H1 (cell line): ENCODE results near the gene PLEKHG1. TPM values are rescaled to one million over a fixed set of nuclear protein-coding genes. Genes with fewer than 3 reads are reported as not detected.

Experiments
- CTCF ChIA-PET: fragments of 300-600 bp; sonication (Branson Sonifier 250); formaldehyde crosslinking; loops from one replicate; lab custom pipeline; 2021; ENCODE audit not compliant: partially characterized antibody; lab: Charles Lee
- POLR2A ChIA-PET: fragments of 300-600 bp; sonication (Branson Sonifier 250); formaldehyde crosslinking; loops from one replicate; lab custom pipeline; 2021; ENCODE audit warnings: inconsistent platforms; ENCODE audit not compliant: partially characterized antibody; lab: Charles Lee
- DNase-seq, 2 experiments: peaks; one replicate each; pipeline versions ENCODE4 v3.0.0 to v3.0.0-alpha.2; 2010 to 2022; ENCODE audit warnings: low spot score in 2 of 2, low read depth in 1 of 2, mixed read lengths in 1 of 2
- FAIRE-seq: peaks from 2 replicates; lab custom pipeline; 2011; peaks lifted over from hg19 to GRCh38; lab: Jason Lieb, UNC
- H2AFZ ChIP-seq: 2 replicates; pipeline ENCODE4 v1.8.1; 2012; ENCODE audit warnings: low read length, inconsistent platforms
- H2AK5ac ChIP-seq: 2 replicates; pipeline ENCODE4 v1.6.1; 2013; ENCODE audit warnings: low read depth, low read length
- H2BK120ac ChIP-seq: replicated peaks from 2 replicates; pipeline ENCODE3; 2013; ENCODE audit warnings: low read depth, low read length, inconsistent platforms
- H2BK12ac ChIP-seq: 2 replicates; pipeline ENCODE4 v1.6.1; 2013; ENCODE audit warnings: low read depth, low read length
- H2BK15ac ChIP-seq: 2 replicates; pipeline ENCODE4 v1.6.1; 2013; ENCODE audit warnings: low read length
- H2BK20ac ChIP-seq: 2 replicates; pipeline ENCODE4 v1.6.1; 2013; ENCODE audit warnings: low read length
- H2BK5ac ChIP-seq: 2 replicates; pipeline ENCODE4 v1.6.1; 2013; ENCODE audit warnings: low read depth, low read length
- H3K14ac ChIP-seq: 2 replicates; pipeline ENCODE4 v1.6.1; 2013; ENCODE audit warnings: inconsistent platforms; ENCODE audit not compliant: insufficient read length
- H3K18ac ChIP-seq: 2 replicates; pipeline ENCODE4 v1.6.1; 2013; ENCODE audit warnings: low read length; ENCODE audit errors: extremely low read depth
- H3K23ac ChIP-seq: 2 replicates; pipeline ENCODE4 v1.6.1; 2013; ENCODE audit warnings: inconsistent platforms; ENCODE audit not compliant: insufficient read length
- H3K23me2 ChIP-seq: 2 replicates; pipeline ENCODE4 v1.6.1; 2013; ENCODE audit warnings: low read depth, low read length
- H3K27ac ChIP-seq: 2 replicates; pipeline ENCODE4 v1.6.1; 2011; ENCODE audit warnings: low read depth, low read length, inconsistent platforms
- H3K27me3 ChIP-seq, 4 experiments: replicated peaks in 1 of 4; 1 replicate in 1 of 4; 2 replicates in 3 of 4; pipeline versions ENCODE4 v1.6.1 to v1.8.1; 2011 to 2013; ENCODE audit warnings: low read length in 3 of 4, mild to moderate bottlenecking in 3 of 4, inconsistent platforms in 2 of 4, mixed read lengths in 2 of 4, moderate library complexity in 1 of 4; ENCODE audit not compliant: control insufficient read depth in 3 of 4, insufficient read depth in 3 of 4; ENCODE audit errors: extremely low read depth in 1 of 4
- H3K36me3 ChIP-seq, 4 experiments: 2 replicates each; pipeline versions ENCODE4 v1.6.1 to v1.8.1; 2011 to 2013; ENCODE audit warnings: mild to moderate bottlenecking in 4 of 4, low read length in 3 of 4, moderate library complexity in 2 of 4, control low read depth in 1 of 4, inconsistent platforms in 1 of 4; ENCODE audit not compliant: insufficient read depth in 4 of 4, control insufficient read depth in 2 of 4
- H3K4ac ChIP-seq: replicated peaks from 2 replicates; pipeline ENCODE3; 2013; ENCODE audit warnings: low read length, low read depth, mixed read lengths, inconsistent platforms; ENCODE audit not compliant: insufficient read length
- H3K4me1 ChIP-seq, 4 experiments: replicated peaks in 1 of 4; 1 replicate in 1 of 4; 2 replicates in 3 of 4; pipeline versions ENCODE4 v1.6.1 to v1.8.1; 2011 to 2013; ENCODE audit warnings: low read length in 3 of 4, inconsistent platforms in 2 of 4, mixed read lengths in 1 of 4; ENCODE audit not compliant: insufficient read depth in 4 of 4, control insufficient read depth in 3 of 4
- H3K4me2 ChIP-seq, 2 experiments: 2 replicates each; pipeline versions ENCODE4 v1.6.1 to v1.8.1; 2011 to 2013; ENCODE audit warnings: low read depth in 2 of 2, low read length in 2 of 2, control low read depth in 1 of 2, inconsistent platforms in 1 of 2, mild to moderate bottlenecking in 1 of 2; ENCODE audit not compliant: insufficient read depth in 1 of 2
- H3K4me3 ChIP-seq, 4 experiments: fragments of 200-600, 300-600 bp in 1 of 4; sonication (generic), shearing (Covaris generic), sonication (Bioruptor Twin) in 1 of 4; 2 replicates each; pipeline versions ENCODE4 v1.5.1 to v1.8.1; 2011 to 2016; ENCODE audit warnings: low read length in 4 of 4, low read depth in 3 of 4, control low read depth in 2 of 4, inconsistent platforms in 2 of 4, mild to moderate bottlenecking in 2 of 4, mixed read lengths in 1 of 4, moderate library complexity in 1 of 4; ENCODE audit not compliant: insufficient read depth in 2 of 4; ENCODE audit errors: extremely low read depth in 1 of 4
- H3K56ac ChIP-seq: replicated peaks from 2 replicates; pipeline ENCODE3; 2013; ENCODE audit warnings: low read depth, mild to moderate bottlenecking, mixed read lengths, low read length, inconsistent platforms; ENCODE audit not compliant: insufficient read length
- H3K79me1 ChIP-seq: 2 replicates; pipeline ENCODE4 v1.6.1; 2013; ENCODE audit warnings: low read depth, low read length, control low read depth
- H3K79me2 ChIP-seq, 2 experiments: 2 replicates each; pipeline versions ENCODE4 v1.6.1 to v1.8.1; 2012 to 2013; ENCODE audit warnings: low read length in 2 of 2, mild to moderate bottlenecking in 2 of 2, inconsistent platforms in 1 of 2; ENCODE audit not compliant: insufficient read depth in 2 of 2, control insufficient read depth in 1 of 2
- H3K9ac ChIP-seq, 4 experiments: replicated peaks in 1 of 4; 1 replicate in 1 of 4; 2 replicates in 3 of 4; pipeline versions ENCODE4 v1.6.1 to v1.8.1; 2011 to 2013; ENCODE audit warnings: low read depth in 3 of 4, low read length in 3 of 4, control low read depth in 2 of 4, mild to moderate bottlenecking in 2 of 4, moderate library complexity in 2 of 4, inconsistent platforms in 1 of 4; ENCODE audit errors: extremely low read depth in 1 of 4
- H3K9me3 ChIP-seq, 2 experiments: 2 replicates each; pipeline versions ENCODE4 v1.6.1 to v1.8.1; 2012 to 2013; ENCODE audit warnings: mild to moderate bottlenecking in 2 of 2, moderate library complexity in 2 of 2, control low read depth in 1 of 2, inconsistent platforms in 1 of 2, low read depth in 1 of 2, low read length in 1 of 2, mixed read lengths in 1 of 2; ENCODE audit not compliant: insufficient read depth in 2 of 2
- H4K20me1 ChIP-seq, 2 experiments: replicated peaks in 1 of 2; 2 replicates each; pipeline versions ENCODE3 to v1.8.1; 2011 to 2013; ENCODE audit warnings: inconsistent platforms in 2 of 2, low read length in 2 of 2, mild to moderate bottlenecking in 1 of 2; ENCODE audit not compliant: insufficient read depth in 2 of 2, control insufficient read depth in 1 of 2
- H4K5ac ChIP-seq: 2 replicates; pipeline ENCODE4 v1.6.1; 2013; ENCODE audit warnings: low read length, low read depth, mixed read lengths, inconsistent platforms; ENCODE audit not compliant: insufficient read length
- H4K8ac ChIP-seq: 2 replicates; pipeline ENCODE4 v1.8.0; 2013; ENCODE audit warnings: mild to moderate bottlenecking, moderate library complexity, low read length, inconsistent platforms; ENCODE audit not compliant: insufficient read depth; ENCODE audit errors: extremely low read depth
- H4K91ac ChIP-seq: replicated peaks from 2 replicates; pipeline ENCODE3; 2013; ENCODE audit warnings: low read length, mixed read lengths, inconsistent platforms; ENCODE audit not compliant: insufficient read length
- CHD2 ChIP-seq: IDR thresholded peaks from 2 replicates; pipeline ENCODE4 v1.6.1; 2012; ENCODE audit warnings: low read length, improper control_type of control experiment
- POLR2A ChIP-seq, 2 experiments: IDR thresholded peaks; 1 replicate in 1 of 2; 2 replicates in 1 of 2; pipeline ENCODE4 v1.6.1; 2011; ENCODE audit warnings: low read depth in 2 of 2, low read length in 2 of 2, mild to moderate bottlenecking in 2 of 2; ENCODE audit errors: control extremely low read depth in 1 of 2
- SUZ12 ChIP-seq: fragments of 200-600 bp; sonication (generic); IDR thresholded peaks from 2 replicates; pipeline ENCODE4 v1.6.1; 2012; ENCODE audit warnings: mild to moderate bottlenecking, inconsistent platforms, low read length, moderate library complexity, mixed read lengths
- TBP ChIP-seq: IDR thresholded peaks from 2 replicates; pipeline ENCODE4 v1.6.1; 2011; ENCODE audit warnings: low read depth, low read length, improper control_type of control experiment
- WGBS, 2 experiments: shearing (Covaris generic) in 1 of 2; methylation state at CpG; one replicate each; pipeline versions ENCODE4 v1.1.6 to v1.1.7; 2013 to 2015; ENCODE audit warnings: low lambda C conversion rate in 2 of 2, mixed read lengths in 2 of 2, inconsistent platforms in 1 of 2, low coverage in 1 of 2, missing lambda C conversion rate in 1 of 2; ENCODE audit not compliant: insufficient replicate concordance in 2 of 2, insufficient coverage in 1 of 2, insufficient read length in 1 of 2; ENCODE audit errors: extremely low coverage in 1 of 2, missing lambda C conversion rate in 1 of 2; 5-methylcytosine and 5-hydroxymethylcytosine counted together
- polyA plus RNA-seq, 7 experiments: library from polyadenylated mRNA; depleted of rRNA in 3 of 7; stranded (reverse) in 5 of 7; unstranded in 2 of 7; fragments of >200 nt in 5 of 7; fragments of 200-250 nt in 2 of 7; gene quantifications; 1 replicate in 5 of 7; 2 replicates in 1 of 7; 4 replicates in 1 of 7; pipeline versions ENCODE4 v1.2.1 to v1.2.3, GENCODE V29; 2011 to 2013; ENCODE audit warnings: missing spikeins in 2 of 7, mixed read lengths in 2 of 7
- total RNA-seq: library from RNA; stranded (reverse); fragmentation: NEBNext Ultra II Directional; extraction: Animal tissue kit (Norgen Biotek cat#: 25700); gene quantifications from 2 replicates; pipeline ENCODE4 v1.2.1, GENCODE V29; 2021

Gene PLEKHG1
- total and polyA plus RNA-seq, 2 of the 8 experiments (the other 6 are each of a cell fraction or from before 2014, with no cell fraction given) = 0.94 to 2.2 TPM

DNA sequence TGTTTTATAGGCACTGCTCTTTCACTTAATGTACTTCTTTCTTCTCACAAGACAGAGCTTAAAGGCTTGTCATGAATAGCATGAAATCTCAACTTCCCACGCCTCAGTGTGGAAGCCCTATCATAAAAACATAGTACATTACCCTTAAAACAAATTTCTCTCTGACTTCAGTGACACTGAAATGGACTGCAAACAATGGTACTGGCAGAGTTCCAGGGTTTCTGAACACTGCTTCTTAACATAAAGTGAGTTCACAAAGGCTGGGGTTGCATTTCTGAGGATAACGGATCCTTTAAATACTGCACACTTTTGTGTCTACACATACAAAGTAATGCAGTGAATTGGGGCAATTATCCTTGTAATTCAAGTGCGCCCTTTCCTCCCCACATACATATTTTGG lies 32.3 kb upstream of the PLEKHG1 start:
- Histone ChIP-seq H2BK5ac (no peak overlapping the region), H3K27ac (no peak overlapping the region), H3K79me2 (no peaks in the 10 kb centered on the region)
- CTCF ChIA-PET = interaction anchor here (0.7 to 1.6 kb wide), 3 partner anchors 18 to 281 kb away, joined by 3 read pairs; no protein-coding TSS in a partner anchor
- TF ChIP-seq TBP (no peak), POLR2A (IDR thresholded peaks at IDR 0.05; ENCODE audit: control extremely low read depth in 1 of 2, low read depth in 2 of 2, low read length in 2 of 2) (no peak), CHD2 (no peak), SUZ12 (no peak)
- TF ChIP-seq, all 59 proteins: peak for 0
- H2BK12ac ChIP-seq = no peak overlapping the region
- H3K18ac ChIP-seq = no peak overlapping the region
- H3K23ac ChIP-seq = no peak overlapping the region
- H3K4me3 ChIP-seq = no peak overlapping the region
- H4K8ac ChIP-seq = no peak overlapping the region
- DNase-seq = no peak
- no peaks in the 10 kb centered on the region for H3K4me1 ChIP-seq
- H3K4ac ChIP-seq = no peak overlapping the region
- no peak overlapping the region for H2AK5ac ChIP-seq
- no peak overlapping the region for H3K14ac ChIP-seq
- no peaks in the 10 kb centered on the region for H3K23me2 ChIP-seq
- H4K20me1 ChIP-seq = no peaks in the 10 kb centered on the region
- H3K56ac ChIP-seq = no peak overlapping the region
- H2BK120ac ChIP-seq = no peak overlapping the region
- H3K9me3 ChIP-seq = no peaks in the 10 kb centered on the region
- POLR2A ChIA-PET = no interaction called here
- no peak overlapping the region for H4K5ac ChIP-seq
- no peaks in the 10 kb centered on the region for H3K36me3 ChIP-seq
- no peak overlapping the region for H2AFZ ChIP-seq
- H4K91ac ChIP-seq = no peak overlapping the region
- no peak overlapping the region for H2BK20ac ChIP-seq
- H3K27me3 ChIP-seq = no peaks in the 10 kb centered on the region
- WGBS, 2 experiments = 83% methylated on average over 3 of the region's 3 CpGs; no CpG with 5 or more reads in 1 of the 2 experiments
- H3K9ac ChIP-seq = no peak overlapping the region
- no peak overlapping the region for H3K4me2 ChIP-seq
- no peak for FAIRE-seq
- H2BK15ac ChIP-seq = no peak overlapping the region
- H3K79me1 ChIP-seq = no peaks in the 10 kb centered on the region
